ENCODE results near the gene EOLA1. TPM values are rescaled to one million over a fixed set of nuclear protein-coding genes. Genes with fewer than 3 reads are reported as not detected.
"Not testable (repeated sequence)": the region's sequence is repeated elsewhere in the genome, so short reads cannot be mapped to it uniquely, and the experiment has no call there.

The EOLA1 gene
- polyA plus RNA-seq, 3 donors = 18.9 to 23.3 (median 21.8) TPM

DNA sequence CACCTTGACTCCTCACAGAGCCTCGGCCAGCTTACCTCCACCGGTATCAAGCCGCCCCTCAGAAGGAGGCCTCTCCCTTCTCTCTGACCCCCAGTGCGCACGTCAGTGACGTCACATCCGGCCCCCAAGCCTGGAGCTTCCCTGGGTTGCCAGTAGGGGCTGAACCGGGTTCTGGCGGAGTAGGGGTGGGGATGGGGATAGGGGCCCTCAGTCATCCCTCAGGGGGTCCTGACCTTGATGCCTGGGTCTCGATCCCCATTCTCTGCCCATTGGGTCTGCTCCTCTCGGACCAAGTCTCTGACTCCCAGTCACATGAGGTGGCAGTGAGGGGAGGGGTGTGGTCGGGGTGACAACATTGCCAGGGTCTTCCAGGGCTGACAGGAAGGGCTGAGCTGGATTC, 46.5 kb downstream of the EOLA1 start, which contains the start of gene MAGEA9B:
Gene MAGEA9B (minus strand): TSS at position 101 of the 400 bp plus-strand sequence. CDS start 4,280 bp downstream, outside the sequence.
- DNase-seq = not testable (repeated sequence)

DNA sequence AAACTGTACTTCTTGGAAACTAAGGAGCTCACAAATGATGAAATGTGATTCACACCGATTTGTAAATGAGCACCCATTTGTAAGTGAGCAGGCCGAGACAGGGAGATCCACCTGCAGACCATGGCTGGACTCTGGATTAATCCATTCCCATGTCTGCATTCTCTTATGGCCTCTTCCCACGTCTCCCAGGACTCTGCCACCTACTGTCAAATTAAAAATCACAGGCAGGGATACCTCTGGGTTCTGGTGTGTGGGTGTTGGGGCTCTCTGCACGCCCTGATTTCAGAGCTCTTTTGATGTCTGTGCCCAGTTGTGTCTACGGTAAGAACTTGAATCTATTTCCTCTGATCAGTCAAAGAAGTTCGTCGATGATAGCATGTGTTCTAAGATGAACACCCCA, 50.2 kb downstream of the EOLA1 start:
- not testable (repeated sequence) for DNase-seq

DNA sequence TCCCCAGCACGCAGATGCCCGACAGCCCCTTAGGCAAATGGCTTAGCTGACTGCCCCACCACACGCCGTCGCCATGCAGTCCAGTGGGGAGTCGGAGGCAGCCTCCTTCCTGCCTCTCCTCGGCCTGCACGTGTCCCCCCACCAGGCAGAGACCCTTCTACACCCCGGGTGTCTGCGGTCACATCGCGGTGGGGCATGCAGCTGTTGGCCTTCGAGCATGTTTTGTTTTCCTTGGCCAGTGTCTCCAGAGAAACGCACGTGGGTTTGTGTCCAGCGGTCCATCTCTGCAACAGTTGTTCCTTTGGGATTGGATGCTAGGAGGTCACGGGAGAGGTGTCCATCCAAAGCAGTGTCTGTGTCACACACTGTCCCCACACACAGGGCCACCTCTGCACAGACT, 54.4 kb downstream of the EOLA1 start, which contains the start of gene HSFX2:
Gene HSFX2 (minus strand): TSS at position 101 of the 400 bp plus-strand sequence. CDS start 614 bp downstream, outside the sequence.
- not testable (repeated sequence) for DNase-seq

DNA sequence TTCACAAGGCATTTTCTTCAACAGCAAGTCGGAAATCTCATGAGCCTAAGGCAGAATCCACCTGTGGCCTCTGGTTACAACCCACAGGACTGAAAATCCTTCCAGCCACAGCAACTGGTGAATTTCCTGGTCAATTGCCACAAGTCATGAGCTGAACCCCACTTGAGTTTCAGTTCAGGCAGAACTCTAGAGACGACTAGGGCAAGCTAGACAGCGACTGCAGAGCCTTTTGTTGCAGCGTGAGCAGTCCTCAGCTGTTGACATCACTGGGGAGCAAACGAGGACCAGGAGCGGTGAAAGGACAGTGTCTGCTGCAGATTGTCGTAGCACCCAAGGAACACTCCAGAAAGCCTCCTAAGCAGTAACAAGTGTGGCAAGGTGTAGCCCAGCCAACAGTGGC, 55.1 kb downstream of the EOLA1 start:
- not testable (repeated sequence) for DNase-seq

Other genes with a start within 250 kb of the EOLA1 start
- 10 to 100 TPM; 25.5 to 40.1 (median 37.8) TPM for gene IDS, start 35.7 kb upstream of the EOLA1 start, polyA plus RNA-seq (ENCODE audit: insufficient read length in 3 of 3)
- under 1 TPM in 1 of 3 donors, not detected in 2; 0.31 TPM for gene HSFX3, start 8.9 kb downstream of the EOLA1 start, polyA plus RNA-seq (ENCODE audit: insufficient read length in 3 of 3)
- gene MAGEA9B, start 46.4 kb downstream of the EOLA1 start, polyA plus RNA-seq (ENCODE audit: insufficient read length in 3 of 3) = not detected
- gene HSFX2, start 54.3 kb downstream of the EOLA1 start, polyA plus RNA-seq (ENCODE audit: insufficient read length in 3 of 3) = under 1 TPM; 0.16 to 0.24 (median 0.17) TPM
- gene TMEM185A, start 90.8 kb downstream of the EOLA1 start, polyA plus RNA-seq (ENCODE audit: insufficient read length in 3 of 3) = 10 to 100 TPM; 39.1 to 47.5 (median 39.5) TPM
- under 1 TPM in 1 of 3 donors, not detected in 2; 0.03 TPM for gene MAGEA11, start 171.0 kb downstream of the EOLA1 start, polyA plus RNA-seq (ENCODE audit: insufficient read length in 3 of 3)
- 1 to 10 TPM; 1.8 to 3.7 (median 3.6) TPM for gene HSFX1, start 233.1 kb downstream of the EOLA1 start, polyA plus RNA-seq (ENCODE audit: insufficient read length in 3 of 3)
- gene MAGEA9, start 240.9 kb downstream of the EOLA1 start, polyA plus RNA-seq (ENCODE audit: insufficient read length in 3 of 3) = not detected